Suppressor macrophage (primary cell): ENCODE data around the gene SULT1C2.
"Not testable (repeated sequence)": the region's sequence is repeated elsewhere in the genome, so short reads cannot be mapped to it uniquely, and the experiment has no call there.

Source experiments
- DNase-seq, 4 experiments: peaks; one replicate each; pipeline ENCODE4 v3.0.0-alpha.2; 2020 to 2022

Gene SULT1C2

DNA sequence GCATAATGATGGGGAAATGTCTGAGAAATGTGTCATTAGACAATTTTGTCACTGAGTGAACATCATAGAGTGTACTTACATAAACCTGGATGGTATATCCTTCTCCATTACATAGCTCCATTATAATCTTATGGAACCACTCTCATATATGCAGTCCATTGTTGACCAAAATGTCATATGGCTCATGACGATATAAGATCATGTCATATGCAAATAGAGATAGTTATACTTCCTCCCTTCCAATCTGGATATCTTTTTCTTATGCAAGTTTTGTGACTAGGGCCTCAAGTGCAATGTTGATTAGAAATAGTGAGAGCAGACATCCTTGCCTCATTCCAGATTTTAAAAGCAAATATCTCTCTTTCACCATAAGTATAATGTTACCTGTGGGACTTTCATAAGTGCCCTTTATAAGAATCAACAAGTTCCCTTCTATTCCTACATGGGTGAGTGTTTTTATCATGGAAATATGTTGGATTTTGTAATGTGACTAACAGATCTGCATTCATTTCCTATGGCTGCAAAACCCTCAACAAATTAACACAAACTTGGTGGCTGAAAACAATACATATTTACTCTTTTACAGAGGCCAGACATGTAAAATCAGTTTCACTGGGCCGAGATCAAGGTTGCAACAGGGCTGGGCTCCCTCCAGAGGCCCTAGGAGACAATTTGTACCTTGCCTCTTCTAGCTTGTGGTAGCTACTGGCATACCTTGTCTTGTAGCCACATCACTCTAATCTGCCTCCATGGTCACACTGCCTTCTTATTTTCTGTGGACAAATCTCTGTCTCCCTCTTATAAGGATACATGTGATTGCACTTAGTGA, 67.4 kb downstream of the SULT1C2 start:
- DNase-seq = peak in 1 of 4 experiments; percentile 26

DNA sequence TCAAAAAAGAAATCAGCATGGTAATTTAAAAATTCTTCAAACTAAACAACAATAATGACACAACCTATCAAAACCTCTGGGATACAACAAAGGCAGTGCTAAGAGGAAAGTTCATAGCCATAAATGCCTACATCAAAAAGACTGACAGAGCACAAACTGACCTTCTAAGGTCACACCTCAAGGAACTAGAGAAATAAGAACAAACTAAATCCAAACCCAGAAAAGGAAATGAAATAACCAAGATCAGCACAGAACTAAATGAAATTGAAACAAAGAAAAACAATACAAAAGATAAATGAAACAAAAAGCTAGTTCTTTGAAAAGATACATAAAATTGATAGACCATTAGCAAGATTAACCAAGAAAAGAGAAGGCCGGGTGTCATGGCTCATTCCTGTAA, 70.6 kb downstream of the SULT1C2 start:
- DNase-seq = not testable (repeated sequence)
